Keratinocyte (primary cell): ENCODE data around the gene DTYMK. TPM values are rescaled to one million over a fixed set of nuclear protein-coding genes. Genes with fewer than 3 reads are reported as not detected.

Experiments
- DNase-seq: peaks from one replicate; pipeline ENCODE4 v3.0.0-alpha.2; 2011; ENCODE audit warnings: low read depth, missing footprints, low spot score
- FAIRE-seq: peaks from 2 replicates; lab custom pipeline; 2011; peaks lifted over from hg19 to GRCh38; lab: Jason Lieb, UNC
- H2AFZ ChIP-seq: 2 replicates; pipeline ENCODE4 v1.6.0; 2012; ENCODE audit warnings: low read length, control low read depth, inconsistent platforms; ENCODE audit not compliant: control insufficient read depth
- H3K27ac ChIP-seq: 2 replicates; pipeline ENCODE4 v1.5.1; 2011; ENCODE audit warnings: low read length; ENCODE audit not compliant: control insufficient read depth, insufficient read depth
- H3K27me3 ChIP-seq: 3 replicates; pipeline ENCODE4 v1.6.0; 2011; ENCODE audit warnings: low read length; ENCODE audit not compliant: control insufficient read depth, insufficient read depth; ENCODE audit errors: extremely low read depth
- H3K36me3 ChIP-seq, 2 experiments: 2 replicates in 1 of 2; 3 replicates in 1 of 2; pipeline ENCODE4 v1.5.1; 2011; ENCODE audit warnings: low read length in 2 of 2, mild to moderate bottlenecking in 1 of 2; ENCODE audit not compliant: control insufficient read depth in 2 of 2, insufficient read depth in 2 of 2; ENCODE audit errors: extremely low read depth in 1 of 2
- H3K4me1 ChIP-seq: 3 replicates; pipeline ENCODE4 v1.5.1; 2011; ENCODE audit warnings: low read length; ENCODE audit not compliant: control insufficient read depth, insufficient read depth; ENCODE audit errors: extremely low read depth
- H3K4me2 ChIP-seq: 3 replicates; pipeline ENCODE4 v1.6.0; 2011; ENCODE audit warnings: low read depth, low read length; ENCODE audit not compliant: control insufficient read depth, insufficient read depth; ENCODE audit errors: extremely low read depth
- H3K4me3 ChIP-seq, 3 experiments: fragments of 200-600 bp in 1 of 3; sonication (generic) in 1 of 3; 2 replicates in 2 of 3; 3 replicates in 1 of 3; pipeline ENCODE4 v1.5.1; 2011 to 2016; ENCODE audit warnings: low read length in 3 of 3, mild to moderate bottlenecking in 3 of 3, control low read depth in 2 of 3, inconsistent platforms in 1 of 3, low read depth in 1 of 3, mixed read lengths in 1 of 3, mixed run types in 1 of 3, moderate library complexity in 1 of 3; ENCODE audit not compliant: control insufficient read depth in 2 of 3, insufficient read depth in 2 of 3; ENCODE audit errors: extremely low read depth in 1 of 3
- H3K79me2 ChIP-seq: 2 replicates; pipeline ENCODE4 v1.6.0; 2012; ENCODE audit warnings: low read length; ENCODE audit not compliant: control insufficient read depth, insufficient read depth
- H3K9ac ChIP-seq: 3 replicates; pipeline ENCODE4 v1.6.0; 2011; ENCODE audit warnings: low read length; ENCODE audit not compliant: control insufficient read depth, insufficient read depth; ENCODE audit errors: extremely low read depth
- H3K9me1 ChIP-seq: 3 replicates; pipeline ENCODE4 v1.6.0; 2011; ENCODE audit warnings: low read length; ENCODE audit not compliant: control insufficient read depth, insufficient read depth; ENCODE audit errors: extremely low read depth
- H3K9me3 ChIP-seq: 2 replicates; pipeline ENCODE4 v1.5.1; 2012; ENCODE audit warnings: low read depth, low read length; ENCODE audit not compliant: control insufficient read depth
- H4K20me1 ChIP-seq: 3 replicates; pipeline ENCODE4 v1.6.0; 2011; ENCODE audit warnings: low read length; ENCODE audit not compliant: control insufficient read depth, insufficient read depth; ENCODE audit errors: extremely low read depth
- EZH2 ChIP-seq: IDR thresholded peaks from one replicate; pipeline ENCODE4 v1.6.1; 2012; ENCODE audit warnings: inconsistent platforms, mild to moderate bottlenecking, low read length, moderate library complexity
- dilution Hi-C: fragments of 300-500 bp; cut with MboI; formaldehyde crosslinking; loops from one replicate; pipeline ENCODE4 v1.7.0; 2020; ENCODE audit warnings: low sequenced_read_pairs; ENCODE audit not compliant: extremely low pct_ligation_motif_present
- polyA plus RNA-seq, 5 experiments: library from polyadenylated mRNA; depleted of rRNA in 3 of 5; stranded (reverse) in 3 of 5; stranded (forward) in 1 of 5; unstranded in 1 of 5; fragments of >200 nt; gene quantifications; 1 replicate in 1 of 5; 2 replicates in 3 of 5; 3 replicates in 1 of 5; pipeline versions ENCODE4 v1.2.1 to v1.2.3, GENCODE V29; 2011 to 2012; ENCODE audit warnings: missing spikeins in 2 of 5, low read depth in 1 of 5, low replicate concordance in 1 of 5
- TF ChIP-seq, protein P1 (sequence below), 3 experiments: IDR thresholded peaks in 1 of 3; conservative IDR thresholded peaks in 1 of 3; optimal IDR thresholded peaks in 1 of 3; 2 replicates in 2 of 3; 3 replicates in 1 of 3; pipeline versions ENCODE3 to v1.5.1; 2011; ENCODE audit warnings: low read length in 3 of 3, mild to moderate bottlenecking in 3 of 3, moderate library complexity in 2 of 3, control low read depth in 1 of 3, inconsistent platforms in 1 of 3; ENCODE audit not compliant: insufficient read depth in 2 of 3; ENCODE audit errors: extremely low read depth in 1 of 3

Gene DTYMK
- polyA plus RNA-seq, 1 donor (not counting 4 experiments of a cell fraction or from before 2014, with no cell fraction given) = 31.6 TPM

DNA sequence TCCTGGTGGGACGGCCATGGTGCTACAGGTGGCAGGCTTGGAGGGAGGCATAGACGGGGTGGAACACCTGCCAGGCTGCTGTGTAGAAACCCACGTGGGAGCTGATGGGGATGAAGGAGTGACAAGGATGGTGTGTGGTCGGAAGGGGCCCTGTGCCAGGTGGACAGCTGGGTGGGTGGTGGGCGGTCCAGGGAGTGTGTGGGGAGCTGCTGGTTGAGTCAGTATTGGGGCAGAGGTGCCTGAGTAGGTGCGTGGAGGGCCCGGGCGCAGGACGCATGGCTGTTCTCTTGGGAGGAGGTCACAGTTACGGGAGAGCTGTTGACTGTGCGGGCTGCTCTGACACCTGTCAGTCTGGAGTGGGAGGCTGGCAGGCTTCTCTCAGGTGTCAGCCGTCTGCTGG lies 35.2 kb upstream of the DTYMK start:
- no peaks in the 10 kb centered on the region for H4K20me1 ChIP-seq
- H3K27ac ChIP-seq = no peak overlapping the region
- H2AFZ ChIP-seq = no peak overlapping the region
- FAIRE-seq = no peak
- H3K9me1 ChIP-seq = no peaks in the 10 kb centered on the region
- no peaks in the 10 kb centered on the region for H3K27me3 ChIP-seq
- H3K79me2 ChIP-seq = no peaks in the 10 kb centered on the region
- H3K9me3 ChIP-seq = no peaks in the 10 kb centered on the region
- no peak for DNase-seq
- peaks cover 8 to 17% of the 10 kb centered on the region in 2 experiments for H3K36me3 ChIP-seq
- H3K9ac ChIP-seq = no peak overlapping the region
- H3K4me3 ChIP-seq = no peak overlapping the region
- H3K4me2 ChIP-seq = no peak overlapping the region
- TF ChIP-seq, protein P1, sequence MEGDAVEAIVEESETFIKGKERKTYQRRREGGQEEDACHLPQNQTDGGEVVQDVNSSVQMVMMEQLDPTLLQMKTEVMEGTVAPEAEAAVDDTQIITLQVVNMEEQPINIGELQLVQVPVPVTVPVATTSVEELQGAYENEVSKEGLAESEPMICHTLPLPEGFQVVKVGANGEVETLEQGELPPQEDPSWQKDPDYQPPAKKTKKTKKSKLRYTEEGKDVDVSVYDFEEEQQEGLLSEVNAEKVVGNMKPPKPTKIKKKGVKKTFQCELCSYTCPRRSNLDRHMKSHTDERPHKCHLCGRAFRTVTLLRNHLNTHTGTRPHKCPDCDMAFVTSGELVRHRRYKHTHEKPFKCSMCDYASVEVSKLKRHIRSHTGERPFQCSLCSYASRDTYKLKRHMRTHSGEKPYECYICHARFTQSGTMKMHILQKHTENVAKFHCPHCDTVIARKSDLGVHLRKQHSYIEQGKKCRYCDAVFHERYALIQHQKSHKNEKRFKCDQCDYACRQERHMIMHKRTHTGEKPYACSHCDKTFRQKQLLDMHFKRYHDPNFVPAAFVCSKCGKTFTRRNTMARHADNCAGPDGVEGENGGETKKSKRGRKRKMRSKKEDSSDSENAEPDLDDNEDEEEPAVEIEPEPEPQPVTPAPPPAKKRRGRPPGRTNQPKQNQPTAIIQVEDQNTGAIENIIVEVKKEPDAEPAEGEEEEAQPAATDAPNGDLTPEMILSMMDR (optimal IDR thresholded peaks at IDR 0.05 in 1 of 3, IDR thresholded peaks at IDR 0.05 in 1 of 3, conservative IDR thresholded peaks at IDR 0.05 in 1 of 3; ENCODE audit: extremely low read depth in 1 of 3, insufficient read depth in 2 of 3, low read length in 3 of 3) = no peak
- TF ChIP-seq EZH2 = no peak
- no peaks in the 10 kb centered on the region for H3K4me1 ChIP-seq
- dilution Hi-C loops = no loop called here

DNA sequence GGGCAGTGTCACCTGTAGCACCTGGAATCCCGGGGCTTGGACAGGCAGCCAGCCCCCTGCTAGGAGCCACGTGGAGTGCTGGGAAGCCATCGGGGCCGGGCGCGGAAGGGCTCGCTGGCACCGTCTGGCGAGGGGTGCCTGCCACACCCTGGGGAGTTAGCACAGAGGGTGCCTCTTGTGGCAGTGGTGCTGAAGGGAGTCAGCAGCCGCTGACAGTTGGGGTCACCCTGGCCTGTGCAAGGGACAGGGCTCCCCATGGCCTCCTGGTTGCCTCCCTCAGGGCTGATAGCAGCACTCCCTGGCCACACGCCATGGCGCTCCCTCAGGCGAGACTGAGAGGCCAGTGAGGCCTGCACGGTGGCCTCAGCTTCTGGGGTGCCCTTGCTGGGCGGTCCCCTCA lies 33.9 kb upstream of the DTYMK start:
- Histone ChIP-seq H3K4me2 (no peak overlapping the region), H3K9me3 (no peaks in the 10 kb centered on the region), H3K4me3 (no peak overlapping the region), H3K27ac (no peak overlapping the region), H3K79me2 (no peaks in the 10 kb centered on the region), H3K36me3 (peaks cover 8 to 17% of the 10 kb centered on the region in 2 experiments), H3K27me3 (no peaks in the 10 kb centered on the region), H3K9ac (no peak overlapping the region), H4K20me1 (no peaks in the 10 kb centered on the region), H3K9me1 (no peaks in the 10 kb centered on the region), H3K4me1 (no peaks in the 10 kb centered on the region), H2AFZ (no peak overlapping the region)
- dilution Hi-C loops = no loop called here
- no peak for DNase-seq
- no peak for TF ChIP-seq EZH2
- TF ChIP-seq, protein P1 (optimal IDR thresholded peaks at IDR 0.05 in 1 of 3, IDR thresholded peaks at IDR 0.05 in 1 of 3, conservative IDR thresholded peaks at IDR 0.05 in 1 of 3; ENCODE audit: extremely low read depth in 1 of 3, insufficient read depth in 2 of 3, low read length in 3 of 3) = no peak
- FAIRE-seq = no peak
